Measurements from ENCODE around the gene SCUBE3. TPM values are rescaled to one million over a fixed set of nuclear protein-coding genes. Genes with fewer than 3 reads are reported as not detected.

SCUBE3 gene
- total RNA-seq, 1 experiment from 2014 or later: 0.05 TPM

DNA sequence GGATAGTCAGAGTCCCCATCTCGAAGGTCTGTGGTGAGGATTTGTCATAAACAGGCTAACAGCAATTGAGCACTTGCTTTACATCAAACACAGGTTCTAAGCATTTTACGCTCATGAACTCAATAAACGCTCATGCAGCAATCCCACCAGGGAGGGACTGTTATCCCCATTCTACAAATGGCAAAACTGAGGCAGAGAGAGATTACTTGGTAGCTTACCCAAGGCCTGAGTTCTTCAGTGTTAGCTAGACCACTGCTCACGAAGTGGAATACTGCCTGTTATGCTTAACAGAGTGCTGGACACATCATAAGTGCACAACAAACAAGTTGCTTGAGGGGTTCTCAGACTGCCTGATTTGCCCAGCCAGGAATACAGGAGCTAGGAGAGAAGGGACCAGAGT is 48.9 kb upstream of the SCUBE3 start:
- Histone ChIP-seq H3K4me1 (ENCODE audit: control insufficient read depth in 1 of 2, insufficient read depth in 2 of 2, low read length in 2 of 2) (no peaks in the 10 kb centered on the region), H3K36me3 (ENCODE audit: control insufficient read depth in 1 of 2, insufficient read depth in 2 of 2, low read length in 2 of 2) (no peaks in the 10 kb centered on the region), H3K4me3 (replicated peaks in 1 of 2; ENCODE audit: low read depth in 1 of 2, low read length in 2 of 2) (no peak overlapping the region), H3K9me2 (ENCODE audit: insufficient read depth) (no peaks in the 10 kb centered on the region), H3K9ac (ENCODE audit: low read length) (no peak overlapping the region), H3K9me3 (ENCODE audit: control insufficient read depth in 1 of 2, insufficient read depth in 1 of 2, low read depth in 1 of 2, low read length in 2 of 2) (no peaks in the 10 kb centered on the region), H2AFZ (ENCODE audit: low read depth, low read length, poor library complexity, severe bottlenecking) (no peak overlapping the region), H3K79me2 (ENCODE audit: insufficient read depth, low read length) (no peaks in the 10 kb centered on the region), H3K4me2 (ENCODE audit: low read length) (no peak overlapping the region), H3K27ac (ENCODE audit: low read depth, low read length) (no peak overlapping the region), H4K20me1 (ENCODE audit: insufficient read depth) (no peaks in the 10 kb centered on the region), H3K27me3 (ENCODE audit: insufficient read depth, low read length) (no peaks in the 10 kb centered on the region)
- DNase-seq (ENCODE audit: low read depth, low spot score) (no peak), ATAC-seq (no peak)
- BruUV-seq (replicated peaks): no TSS peak
- intact Hi-C loops (cut with micrococcal nuclease): no loop called here
- no peak for TF ChIP-seq FOSL1 (IDR thresholded peaks at IDR 0.05; ENCODE audit: low read depth)
- TF ChIP-seq, protein P1, sequence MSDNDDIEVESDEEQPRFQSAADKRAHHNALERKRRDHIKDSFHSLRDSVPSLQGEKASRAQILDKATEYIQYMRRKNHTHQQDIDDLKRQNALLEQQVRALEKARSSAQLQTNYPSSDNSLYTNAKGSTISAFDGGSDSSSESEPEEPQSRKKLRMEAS (IDR thresholded peaks at IDR 0.05): no peak
- CTCF ChIA-PET: no interaction called here
- POLR2A ChIA-PET: no interaction called here
- RAD21 ChIA-PET (ENCODE audit: low non-redundant PET in 1 of 2, low total read pairs in 2 of 2, uncharacterized antibody in 2 of 2, unreplicated experiment in 2 of 2): no interaction called here

DNA sequence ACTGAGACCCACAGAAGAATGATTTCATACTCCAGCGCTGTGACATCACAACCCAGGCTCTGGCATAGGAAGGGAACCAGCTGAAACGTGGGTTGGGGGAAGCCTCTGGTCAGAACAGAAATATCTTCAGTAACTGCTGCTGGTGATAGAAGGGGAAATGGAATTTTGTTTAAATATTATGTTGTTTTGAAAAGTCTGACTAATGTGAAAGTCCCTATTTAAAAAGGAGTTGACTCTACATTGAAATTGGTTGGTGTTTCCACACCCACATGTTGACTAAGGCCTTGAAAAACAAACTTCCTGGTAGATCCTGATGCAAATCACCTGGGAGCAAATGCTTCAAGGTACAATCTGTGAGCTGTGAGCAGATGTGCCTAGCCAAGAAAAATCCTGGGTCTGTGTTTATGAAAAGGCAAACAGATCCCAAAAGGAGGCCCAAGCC is 48.1 kb upstream of the SCUBE3 start:
- ChIA-PET RAD21 (ENCODE audit: low non-redundant PET in 1 of 2, low total read pairs in 2 of 2, uncharacterized antibody in 2 of 2, unreplicated experiment in 2 of 2) (no interaction called here), CTCF (no interaction called here), POLR2A (no interaction called here)
- no peak overlapping the region for H2AFZ ChIP-seq (ENCODE audit: low read depth, low read length, poor library complexity, severe bottlenecking)
- no peaks in the 10 kb centered on the region for H3K79me2 ChIP-seq (ENCODE audit: insufficient read depth, low read length)
- TF ChIP-seq ATF3 (IDR thresholded peaks at IDR 0.05): no peak
- no peak for TF ChIP-seq EGR1 (IDR thresholded peaks at IDR 0.05; ENCODE audit: low read depth)
- no peak for TF ChIP-seq SP1 (IDR thresholded peaks at IDR 0.05; ENCODE audit: low read depth)
- TF ChIP-seq, protein P1 (IDR thresholded peaks at IDR 0.05): no peak
- no peak for TF ChIP-seq EZH2 (IDR thresholded peaks at IDR 0.05)
- no peak for TF ChIP-seq YY1 (IDR thresholded peaks at IDR 0.05; ENCODE audit: extremely low read depth, insufficient replicate concordance, low read depth, low read length)
- no peak for TF ChIP-seq ZNF274 (IDR thresholded peaks at IDR 0.05; ENCODE audit: low read depth, low read length)
- no peak for TF ChIP-seq EZH2phosphoT487 (IDR thresholded peaks at IDR 0.05; ENCODE audit: borderline replicate concordance)
- no peak for TF ChIP-seq REST (IDR thresholded peaks at IDR 0.05; ENCODE audit: low read depth)
- no peak for TF ChIP-seq FOSL1 (IDR thresholded peaks at IDR 0.05; ENCODE audit: low read depth)
- TF ChIP-seq ELF1 (IDR thresholded peaks at IDR 0.05; ENCODE audit: borderline replicate concordance, low read depth): no peak
- TF ChIP-seq CBX3 (IDR thresholded peaks at IDR 0.05; ENCODE audit: low read depth): no peak
- H4K20me1 ChIP-seq (ENCODE audit: insufficient read depth): no peaks in the 10 kb centered on the region
- H3K9ac ChIP-seq (ENCODE audit: low read length): no peak overlapping the region
- H3K9me2 ChIP-seq (ENCODE audit: insufficient read depth): no peaks in the 10 kb centered on the region
- no peaks in the 10 kb centered on the region for H3K4me1 ChIP-seq (ENCODE audit: control insufficient read depth in 1 of 2, insufficient read depth in 2 of 2, low read length in 2 of 2)
- no peaks in the 10 kb centered on the region for H3K27me3 ChIP-seq (ENCODE audit: insufficient read depth, low read length)
- no TSS peak for BruUV-seq (replicated peaks)
- H3K4me2 ChIP-seq (ENCODE audit: low read length): no peak overlapping the region
- H3K27ac ChIP-seq (ENCODE audit: low read depth, low read length): no peak overlapping the region
- H3K36me3 ChIP-seq (ENCODE audit: control insufficient read depth in 1 of 2, insufficient read depth in 2 of 2, low read length in 2 of 2): no peaks in the 10 kb centered on the region
- H3K9me3 ChIP-seq (ENCODE audit: control insufficient read depth in 1 of 2, insufficient read depth in 1 of 2, low read depth in 1 of 2, low read length in 2 of 2): no peaks in the 10 kb centered on the region
- no peak for ATAC-seq
- H3K4me3 ChIP-seq (replicated peaks in 1 of 2; ENCODE audit: low read depth in 1 of 2, low read length in 2 of 2): no peak overlapping the region
- DNase-seq (ENCODE audit: low read depth, low spot score): no peak
- intact Hi-C loops (cut with micrococcal nuclease): no loop called here

Measured in HCT116 (cell line).